ENCODE results near the gene ADAMTS12.

ADAMTS12 gene

GRCh38 chr5:33793836-33794549, 97.8 kb downstream of the ADAMTS12 start:
- TF ChIP-seq CTCF (IDR thresholded peaks at IDR 0.05): no peak

GRCh38 chr5:33793276-33793675, 98.5 kb downstream of the ADAMTS12 start:
- TF ChIP-seq CTCF (IDR thresholded peaks at IDR 0.05): no peak

GRCh38 chr5:33792559-33792958, 99.2 kb downstream of the ADAMTS12 start:
- no peak for TF ChIP-seq CTCF (IDR thresholded peaks at IDR 0.05)

GRCh38 chr5:33789567-33789957, 102.2 kb downstream of the ADAMTS12 start:
- TF ChIP-seq CTCF (IDR thresholded peaks at IDR 0.05): no peak

- no peak for TF ChIP-seq CTCF (IDR thresholded peaks at IDR 0.05)
Observed at GRCh38 chr5:33788922-33789566, 102.7 kb downstream of the ADAMTS12 start.

- TF ChIP-seq CTCF (IDR thresholded peaks at IDR 0.05): no peak
Observed at GRCh38 chr5:33785571-33785970, 106.2 kb downstream of the ADAMTS12 start.

GRCh38 chr5:33781286-33781685, 110.5 kb downstream of the ADAMTS12 start:
- no peak for TF ChIP-seq CTCF (IDR thresholded peaks at IDR 0.05)

All from LNCAP (cell line).